COLO668 (cell line): ENCODE results near the gene CSF1.
"Not testable (repeated sequence)": the region's sequence is repeated elsewhere in the genome, so short reads cannot be mapped to it uniquely, and the experiment has no call there.

Source experiments
- DNase-seq: peaks from one replicate; lab custom pipeline; 2025; ENCODE audit not compliant: unreplicated experiment; lab: John Stamatoyannopoulos, UW

Gene CSF1, protein sequence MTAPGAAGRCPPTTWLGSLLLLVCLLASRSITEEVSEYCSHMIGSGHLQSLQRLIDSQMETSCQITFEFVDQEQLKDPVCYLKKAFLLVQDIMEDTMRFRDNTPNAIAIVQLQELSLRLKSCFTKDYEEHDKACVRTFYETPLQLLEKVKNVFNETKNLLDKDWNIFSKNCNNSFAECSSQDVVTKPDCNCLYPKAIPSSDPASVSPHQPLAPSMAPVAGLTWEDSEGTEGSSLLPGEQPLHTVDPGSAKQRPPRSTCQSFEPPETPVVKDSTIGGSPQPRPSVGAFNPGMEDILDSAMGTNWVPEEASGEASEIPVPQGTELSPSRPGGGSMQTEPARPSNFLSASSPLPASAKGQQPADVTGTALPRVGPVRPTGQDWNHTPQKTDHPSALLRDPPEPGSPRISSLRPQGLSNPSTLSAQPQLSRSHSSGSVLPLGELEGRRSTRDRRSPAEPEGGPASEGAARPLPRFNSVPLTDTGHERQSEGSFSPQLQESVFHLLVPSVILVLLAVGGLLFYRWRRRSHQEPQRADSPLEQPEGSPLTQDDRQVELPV

DNA sequence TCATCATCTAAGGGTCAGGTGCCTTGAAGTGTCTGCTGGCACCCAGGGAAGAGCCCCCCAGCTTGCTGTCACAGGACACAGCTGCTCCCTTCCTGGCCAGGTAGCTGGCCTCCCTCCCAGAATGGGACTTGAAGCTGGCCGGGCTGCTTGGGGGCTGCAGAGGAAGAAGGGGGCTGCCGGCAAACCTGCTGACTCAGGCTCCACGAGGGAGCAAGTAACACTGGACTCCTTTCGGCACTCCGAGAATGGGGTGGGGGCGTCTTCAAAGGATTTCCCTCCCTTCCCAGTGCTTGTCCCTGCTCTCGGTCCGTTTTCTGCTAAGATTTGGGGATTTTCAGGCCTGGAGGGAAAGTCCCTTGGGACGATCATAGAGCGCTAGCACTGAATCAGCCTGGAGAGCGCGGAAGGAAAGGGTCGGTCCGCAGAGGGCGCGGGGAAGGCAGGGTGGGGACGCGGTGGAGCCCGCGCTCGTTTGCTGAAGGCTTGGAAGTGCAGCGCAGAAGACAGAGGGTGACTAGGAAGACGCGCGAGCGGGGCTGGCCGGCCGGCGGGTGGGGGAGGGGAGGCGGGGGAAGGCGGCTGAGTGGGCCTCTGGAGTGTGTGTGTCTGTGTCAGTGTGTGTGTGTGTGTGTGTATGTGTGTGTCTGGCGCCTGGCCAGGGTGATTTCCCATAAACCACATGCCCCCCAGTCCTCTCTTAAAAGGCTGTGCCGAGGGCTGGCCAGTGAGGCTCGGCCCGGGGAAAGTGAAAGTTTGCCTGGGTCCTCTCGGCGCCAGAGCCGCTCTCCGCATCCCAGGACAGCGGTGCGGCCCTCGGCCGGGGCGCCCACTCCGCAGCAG lies at the start of gene CSF1:
TSS of gene CSF1 (plus strand) at position 727 of the 840 bp plus-strand sequence. CDS start 175 bp downstream, outside the sequence.
- DNase-seq: peak; percentile 76

DNA sequence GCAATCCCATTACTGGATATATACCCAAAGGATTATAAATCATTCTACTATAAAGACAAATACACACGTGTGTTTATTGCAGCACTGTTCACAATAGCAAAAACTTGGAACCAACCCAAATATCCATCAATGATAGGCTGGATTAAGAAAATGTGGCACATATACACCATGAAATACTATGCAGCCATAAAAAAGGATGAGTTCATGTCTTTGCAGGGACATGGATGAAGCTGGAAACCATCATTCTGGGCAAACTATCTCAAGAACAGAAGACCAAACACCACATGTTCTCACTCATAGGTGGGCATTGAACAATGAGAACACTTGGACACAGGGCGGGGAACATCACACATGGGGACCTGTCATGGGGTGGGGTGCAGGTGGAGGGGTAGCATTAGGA lies 49.0 kb upstream of the CSF1 start:
- DNase-seq: not testable (repeated sequence)

DNA sequence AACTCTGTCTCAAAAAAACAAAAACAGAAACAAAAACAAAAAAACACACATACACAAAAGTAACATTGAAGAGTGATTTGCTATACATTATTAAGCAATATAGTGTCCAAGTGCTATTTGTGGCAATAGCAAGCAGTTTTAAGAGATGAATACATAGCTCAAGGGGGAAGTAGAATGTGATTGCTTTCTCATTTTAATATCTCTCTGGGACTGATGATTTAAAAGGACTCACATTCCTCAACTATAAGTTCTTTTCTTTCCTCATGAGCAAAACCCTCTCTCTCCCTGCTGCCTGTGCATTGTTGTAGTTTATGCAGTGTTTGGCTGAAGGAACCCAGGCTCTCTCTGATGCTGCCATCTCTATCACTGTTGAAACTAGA lies 47.0 kb upstream of the CSF1 start:
- DNase-seq: no peak

DNA sequence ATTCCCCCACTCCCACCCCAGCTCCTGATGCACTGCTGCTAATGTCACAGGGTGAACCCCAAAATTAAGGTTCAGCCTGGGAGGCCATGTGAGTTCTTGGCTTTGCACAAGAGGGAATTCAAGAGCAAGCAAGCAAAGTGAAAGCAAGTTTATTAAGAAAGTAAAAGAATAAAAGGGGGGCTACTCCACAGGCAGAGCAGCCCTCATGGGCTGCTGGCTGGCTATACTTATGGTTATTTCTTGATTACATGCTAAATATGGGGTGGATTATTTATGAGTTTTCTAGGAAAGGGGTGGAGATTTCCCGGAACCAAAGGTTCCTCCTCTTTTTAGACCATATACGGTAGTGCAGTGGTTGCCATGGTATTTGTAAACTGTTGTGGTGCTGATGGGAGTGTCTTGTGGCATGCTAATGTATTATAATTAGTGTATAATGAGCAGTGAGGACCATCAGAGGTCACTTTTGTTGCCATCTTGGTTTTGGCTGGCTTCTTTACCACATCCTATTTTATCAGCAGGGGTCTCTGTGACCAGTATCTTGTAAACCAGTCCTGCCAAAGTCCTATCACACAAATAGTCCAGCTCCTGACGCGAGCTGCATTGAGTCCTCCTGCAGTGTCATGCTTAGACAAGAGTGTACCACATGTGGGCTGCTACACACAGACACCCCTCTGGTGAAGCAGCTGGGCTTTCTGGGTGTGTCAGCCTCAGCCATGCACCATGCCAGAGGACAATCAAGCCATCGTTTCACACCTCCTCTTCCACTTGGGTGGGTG lies 46.4 kb upstream of the CSF1 start:
- DNase-seq: no peak

DNA sequence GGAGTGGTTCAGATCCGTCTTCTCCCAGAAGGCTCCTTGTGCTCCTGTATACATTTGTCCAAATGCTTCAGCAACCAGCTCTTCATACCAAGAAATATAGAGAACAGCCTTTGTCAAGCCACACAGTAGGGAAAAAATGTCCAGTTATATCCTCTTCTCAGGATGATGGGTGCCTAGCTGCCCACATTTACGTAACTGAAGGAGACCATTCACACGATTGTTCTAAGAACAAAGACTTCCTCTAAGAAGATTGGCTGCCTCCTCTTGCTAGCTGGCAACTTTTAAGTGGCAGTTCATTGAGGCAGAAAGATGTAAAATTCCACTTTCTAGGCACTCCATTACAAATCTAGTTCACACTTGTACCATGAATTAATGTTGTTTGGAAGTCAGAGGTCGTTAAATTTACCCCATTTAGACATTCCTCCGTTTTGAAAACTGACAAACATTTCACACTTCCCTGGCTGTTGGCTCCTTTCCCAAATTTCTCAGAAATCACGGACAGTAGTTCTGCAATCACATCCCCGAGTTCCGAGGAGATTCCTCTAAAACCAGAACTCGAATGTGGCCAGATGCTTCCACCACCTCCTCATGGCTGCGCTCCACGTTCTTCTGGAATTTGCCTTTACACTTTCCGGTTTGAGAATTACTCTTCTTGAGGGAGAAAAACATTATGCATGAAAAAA lies 45.6 kb upstream of the CSF1 start:
- DNase-seq: no peak

DNA sequence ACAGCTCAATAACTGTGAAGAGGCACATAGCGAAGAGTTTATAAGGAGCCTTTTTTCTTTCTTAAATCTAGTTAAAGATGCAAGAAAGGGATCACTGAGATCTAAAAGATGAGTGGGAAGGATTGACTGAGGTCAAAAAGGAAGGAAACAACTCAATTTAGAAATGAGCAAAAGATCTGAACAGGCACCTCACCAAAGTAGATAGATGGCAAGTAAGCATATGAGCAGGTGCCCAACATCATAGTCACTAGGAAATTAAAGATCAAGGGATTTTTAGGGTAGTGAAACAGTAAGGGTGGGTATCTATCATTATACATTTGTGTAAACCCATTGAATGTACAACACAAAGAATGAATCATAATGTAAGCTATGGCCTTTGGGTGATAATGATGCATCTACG lies 44.6 kb upstream of the CSF1 start:
- DNase-seq: no peak

DNA sequence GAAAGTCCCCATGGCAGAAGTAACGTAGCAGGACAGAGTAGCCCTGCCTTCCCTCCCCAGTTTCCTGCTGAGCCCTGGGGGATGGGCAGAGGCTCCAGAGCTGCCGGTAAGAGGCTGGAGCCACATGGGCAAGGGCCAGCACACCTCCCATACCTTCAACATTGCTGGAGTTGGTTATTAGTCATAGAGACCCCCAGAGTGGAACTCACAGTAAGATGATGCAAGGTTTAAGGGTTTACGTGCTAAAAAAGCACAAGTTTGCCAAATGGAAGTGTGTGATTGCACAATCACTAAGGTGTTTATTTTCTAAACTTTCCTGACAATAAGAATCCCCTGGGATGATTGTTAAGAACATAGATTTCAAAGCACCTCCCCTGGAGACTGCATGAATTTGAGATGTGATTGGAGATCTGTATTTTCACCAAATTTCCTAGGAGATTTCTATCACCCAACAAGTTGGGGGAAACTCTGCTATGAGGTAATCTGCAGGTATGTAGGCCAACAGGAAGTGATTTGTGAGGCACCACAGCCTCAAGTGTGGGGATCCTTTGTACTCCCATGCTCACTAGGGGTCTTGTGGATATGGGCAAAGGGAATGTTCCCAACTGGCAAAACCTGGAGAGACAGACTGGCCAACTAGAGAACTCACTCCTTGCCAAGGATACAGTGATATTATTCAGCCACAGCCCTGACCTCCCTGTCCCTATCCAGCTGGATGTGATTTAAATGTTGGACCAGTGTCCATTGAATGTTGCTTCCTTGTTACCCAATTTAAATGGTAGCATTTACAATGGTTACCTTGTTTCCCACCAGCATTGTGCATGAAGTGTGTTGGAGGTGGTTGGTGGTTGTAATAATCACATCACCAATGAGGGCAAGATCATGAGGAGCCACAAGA lies 37.1 kb upstream of the CSF1 start:
- no peak for DNase-seq

DNA sequence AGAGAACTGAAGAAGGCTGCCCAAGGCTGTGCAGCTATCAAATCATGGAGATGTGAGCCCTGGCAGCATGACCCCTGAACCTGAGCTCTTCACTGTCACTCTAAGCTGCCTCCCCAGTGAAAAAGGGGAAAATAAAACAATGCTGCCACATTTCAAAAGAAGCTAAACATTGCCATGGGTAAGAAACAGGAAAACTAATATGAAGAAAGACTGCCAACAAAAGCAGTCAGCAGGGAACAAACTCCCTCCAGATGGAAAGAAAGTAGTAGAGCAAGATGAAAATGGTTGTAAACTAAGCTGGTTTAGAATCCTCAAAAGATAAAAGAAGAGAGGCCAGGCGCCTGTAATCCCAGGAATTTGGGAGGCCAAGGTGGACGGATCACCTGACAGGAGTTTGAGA lies 36.2 kb upstream of the CSF1 start:
- DNase-seq: no peak

DNA sequence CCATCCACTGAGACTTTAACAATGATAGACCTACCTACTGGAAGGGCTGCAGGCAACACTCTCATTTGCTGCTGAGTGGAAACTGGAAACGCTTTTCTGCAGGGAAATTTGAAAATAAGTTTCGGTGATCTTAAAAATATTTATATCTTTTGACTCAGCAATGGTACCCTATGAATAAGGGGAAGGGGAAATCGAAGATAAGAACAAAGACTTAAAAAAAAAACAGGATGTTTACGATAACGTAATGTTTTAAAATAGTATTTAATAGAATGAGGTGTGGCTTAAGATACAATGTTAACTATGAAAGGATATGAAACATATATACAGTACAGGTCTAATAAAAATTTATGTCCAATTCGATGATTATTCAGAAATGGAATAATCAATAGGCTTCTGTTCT lies 34.8 kb upstream of the CSF1 start:
- no peak for DNase-seq

DNA sequence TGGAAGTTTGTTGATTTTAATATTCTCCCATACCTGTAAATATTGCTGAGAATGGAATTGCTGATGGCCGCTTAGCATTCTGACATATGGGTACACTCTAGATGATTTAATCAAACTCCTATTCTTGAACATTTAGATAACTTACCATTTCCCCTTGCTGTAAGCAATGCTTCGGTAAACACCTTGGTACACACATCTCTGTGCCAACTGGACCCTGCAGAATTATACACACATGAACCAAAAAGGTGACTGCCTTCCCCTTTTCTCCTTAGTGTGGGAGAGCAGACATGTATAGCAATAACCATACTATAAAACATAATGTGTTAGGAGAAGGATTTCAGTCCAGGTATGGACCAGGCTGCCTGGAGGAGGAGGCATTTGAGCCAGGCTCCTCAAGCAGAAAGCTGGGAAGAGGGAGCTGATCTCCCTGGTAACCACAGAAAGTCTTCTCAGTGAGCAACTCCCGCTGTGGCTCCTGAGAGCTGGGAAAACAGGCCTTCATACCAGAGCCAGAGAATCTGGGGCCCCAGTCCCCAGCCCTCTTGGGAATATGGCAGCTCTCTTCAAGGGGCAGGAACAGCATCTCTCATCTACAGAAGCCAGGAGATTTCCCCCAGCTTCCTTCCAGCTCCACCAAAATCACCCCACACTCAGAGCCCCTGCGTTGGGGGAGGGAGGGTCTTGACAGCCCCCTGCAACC lies 33.9 kb upstream of the CSF1 start:
- DNase-seq: no peak

DNA sequence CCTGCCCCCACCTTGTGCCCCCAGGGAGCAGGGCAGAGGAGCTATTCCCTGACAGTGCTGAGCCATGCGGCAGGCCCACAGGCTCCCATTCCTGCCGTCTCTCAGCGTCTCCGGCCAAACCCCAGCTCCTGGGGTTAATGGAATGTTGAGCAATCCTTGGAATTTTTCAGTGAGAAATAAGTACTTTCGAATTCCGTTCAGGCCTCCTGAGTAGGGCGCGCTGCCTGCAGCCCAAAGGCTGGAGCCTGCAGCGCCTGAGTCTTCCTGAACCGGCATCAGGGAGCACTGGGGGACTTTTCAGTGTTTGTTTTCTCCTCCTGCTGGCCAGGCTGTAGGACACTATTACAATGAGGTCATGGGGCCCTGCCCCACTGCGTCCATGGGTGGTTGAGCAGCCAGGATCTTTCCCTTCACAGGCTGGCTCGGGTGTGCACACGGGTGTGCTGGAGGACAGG lies 33.3 kb upstream of the CSF1 start:
- DNase-seq: no peak

DNA sequence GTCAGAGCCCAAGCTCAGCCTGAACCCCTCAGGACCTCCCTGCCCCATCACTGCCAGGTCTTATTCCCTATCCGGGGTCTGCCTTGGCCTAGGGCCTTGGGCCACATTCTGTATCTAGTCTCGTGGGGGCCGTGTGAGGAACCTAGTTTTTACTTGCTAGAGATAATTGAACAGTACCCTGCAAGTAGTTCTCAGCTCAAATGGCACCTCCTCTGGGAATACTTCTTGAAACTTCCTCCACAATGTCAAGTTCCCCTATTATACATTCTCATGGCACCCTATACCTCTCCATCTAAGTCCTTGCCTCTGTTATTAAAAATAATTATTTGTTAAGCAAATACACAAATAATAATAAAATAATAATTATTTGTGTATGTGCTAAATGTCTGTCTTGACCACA lies 32.9 kb upstream of the CSF1 start:
- DNase-seq: no peak

DNA sequence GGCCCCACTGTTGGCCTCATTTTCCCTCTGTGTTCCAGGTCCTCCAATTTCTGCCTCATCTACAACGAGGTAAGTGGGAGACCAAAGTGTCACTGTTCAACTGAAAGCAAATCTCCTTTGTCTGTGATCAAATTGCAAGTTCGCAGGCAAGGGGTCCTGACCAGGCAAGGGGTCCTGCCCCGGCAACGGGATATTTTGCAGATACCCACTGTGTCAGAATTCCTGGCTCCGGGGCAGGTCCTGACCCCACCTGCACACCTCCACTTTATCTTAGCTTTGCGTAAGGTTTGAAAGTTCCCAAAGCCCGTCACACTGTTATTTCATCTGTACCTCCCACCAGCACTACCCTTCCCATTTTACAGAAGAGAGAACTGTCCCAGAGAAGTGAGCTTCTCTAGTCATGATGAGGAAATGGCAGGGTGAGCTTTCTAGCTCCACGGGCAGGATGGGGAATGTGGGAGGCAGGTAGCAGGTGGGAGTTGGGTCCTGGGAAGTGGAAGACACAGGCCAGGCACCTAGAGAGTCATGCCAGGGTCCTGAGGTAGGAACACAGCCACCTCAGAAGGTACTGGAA lies 32.0 kb upstream of the CSF1 start:
- DNase-seq: no peak

DNA sequence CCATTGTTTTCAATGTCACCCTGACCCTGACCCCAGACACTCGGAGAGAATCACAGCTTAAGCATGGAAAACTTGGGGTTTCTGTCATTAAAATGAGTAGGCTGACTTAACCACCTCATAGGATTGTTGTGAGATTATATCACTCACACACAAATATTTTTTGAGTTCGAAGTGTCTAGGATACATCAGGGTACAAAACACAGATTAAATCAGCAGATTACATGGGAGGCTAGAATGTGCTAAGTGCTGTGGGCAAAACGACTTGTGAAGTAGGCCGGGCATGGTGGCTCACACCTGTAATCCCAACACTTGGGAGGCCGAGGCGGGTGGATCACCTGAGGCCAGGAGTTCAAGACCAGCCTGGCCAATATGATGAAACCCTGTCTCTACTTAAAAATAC lies 31.3 kb upstream of the CSF1 start:
- not testable (repeated sequence) for DNase-seq

DNA sequence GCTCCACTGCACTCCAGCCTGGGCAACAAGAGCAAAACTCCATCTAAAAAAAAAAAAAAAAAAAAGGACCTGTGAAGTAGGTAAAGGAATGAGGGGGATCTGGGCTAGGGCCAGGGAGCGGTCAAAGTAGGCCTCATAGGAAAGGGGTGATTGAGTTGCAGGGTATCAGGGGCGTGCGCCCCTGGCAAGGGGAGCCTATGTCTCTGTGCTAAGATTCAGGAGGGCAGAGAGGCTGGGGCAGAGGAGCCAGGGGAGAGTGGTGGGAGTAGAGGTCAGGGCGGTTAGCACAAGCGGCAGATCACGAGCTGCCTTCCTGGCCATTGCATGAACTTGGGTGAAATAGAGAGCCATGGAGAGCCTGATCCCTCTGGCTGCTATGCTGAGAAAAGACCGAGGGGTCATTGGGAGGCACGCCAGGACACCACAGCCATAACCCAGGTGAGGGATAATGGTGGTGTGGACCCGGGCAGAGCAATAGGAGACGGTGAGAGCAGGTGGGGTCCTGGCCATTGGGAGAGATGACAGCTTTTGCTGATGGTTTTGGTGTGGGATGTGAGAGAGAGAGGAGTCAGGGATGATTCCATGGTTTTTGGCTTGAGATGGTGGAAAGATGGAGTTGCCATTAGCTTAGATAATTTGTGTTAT lies 30.6 kb upstream of the CSF1 start:
- no peak for DNase-seq

DNA sequence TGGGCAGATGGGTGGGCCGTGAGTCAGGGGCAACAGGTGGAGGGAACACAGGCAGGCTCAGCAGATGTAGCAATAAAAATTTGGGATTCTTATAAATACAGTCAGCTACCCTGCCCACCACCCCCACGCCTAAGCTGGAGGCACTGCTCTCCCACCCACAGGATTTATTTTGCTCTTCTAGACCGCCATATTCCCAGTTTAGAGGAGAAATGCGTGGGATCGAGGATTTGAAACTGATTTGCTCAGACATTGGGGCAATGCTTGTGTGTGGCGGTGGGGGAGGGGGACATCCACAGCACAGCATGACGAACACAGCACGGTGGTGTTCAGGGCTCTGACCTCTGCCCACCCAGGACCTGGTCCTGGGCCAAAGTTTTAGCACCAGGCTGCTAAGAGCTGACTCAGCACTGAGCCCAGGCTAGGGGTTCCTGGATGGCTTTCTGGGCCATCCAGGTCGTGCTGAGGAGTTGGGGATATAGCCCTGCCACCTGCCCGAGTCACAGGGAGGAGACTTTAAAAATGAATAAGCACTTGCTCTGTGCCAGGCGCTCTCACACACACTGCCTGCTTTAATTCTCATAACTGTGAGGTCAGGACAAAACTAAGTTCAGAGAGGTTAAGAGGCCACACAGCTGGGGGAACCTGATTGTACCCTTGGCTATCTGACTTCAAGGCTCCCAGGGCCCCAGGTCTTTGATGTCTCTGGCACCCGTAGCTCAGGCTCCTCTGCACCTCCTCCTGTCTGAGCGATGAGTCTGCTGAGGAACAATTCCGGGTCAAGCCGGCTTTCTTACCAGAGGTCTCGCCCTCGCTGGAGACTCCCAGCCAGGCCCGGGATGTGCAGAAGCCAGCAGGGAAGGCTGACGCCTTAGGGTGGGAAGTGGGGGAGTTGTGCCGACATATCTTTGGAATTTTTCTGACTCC lies 29.4 kb upstream of the CSF1 start:
- DNase-seq: no peak

DNA sequence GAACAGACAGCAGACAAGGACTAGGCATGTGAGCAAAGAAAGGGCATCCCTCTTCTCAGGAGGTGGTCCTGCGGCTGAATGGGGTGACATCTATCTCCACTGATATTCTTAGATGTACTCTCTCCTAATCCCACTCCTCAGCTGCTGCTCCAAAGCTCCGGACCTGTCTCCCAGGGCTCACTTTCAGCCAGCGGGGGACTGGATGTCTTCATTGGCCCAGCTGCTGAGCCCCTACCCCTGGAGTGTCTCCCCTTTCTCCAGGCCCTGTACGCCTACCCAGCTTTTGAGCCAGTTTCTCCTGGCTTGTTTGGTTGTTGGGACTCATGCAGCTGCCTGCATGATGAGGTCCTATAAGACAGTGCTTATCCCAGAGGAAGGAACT lies 28.8 kb upstream of the CSF1 start:
- no peak for DNase-seq
